Measurements from ENCODE around the gene FILIP1L. TPM values are rescaled to one million over a fixed set of nuclear protein-coding genes. Genes with fewer than 3 reads are reported as not detected.

The FILIP1L gene
- total RNA-seq, 3 donors from 2014 or later: 8.9 to 37.0 (median 17.1) TPM

DNA sequence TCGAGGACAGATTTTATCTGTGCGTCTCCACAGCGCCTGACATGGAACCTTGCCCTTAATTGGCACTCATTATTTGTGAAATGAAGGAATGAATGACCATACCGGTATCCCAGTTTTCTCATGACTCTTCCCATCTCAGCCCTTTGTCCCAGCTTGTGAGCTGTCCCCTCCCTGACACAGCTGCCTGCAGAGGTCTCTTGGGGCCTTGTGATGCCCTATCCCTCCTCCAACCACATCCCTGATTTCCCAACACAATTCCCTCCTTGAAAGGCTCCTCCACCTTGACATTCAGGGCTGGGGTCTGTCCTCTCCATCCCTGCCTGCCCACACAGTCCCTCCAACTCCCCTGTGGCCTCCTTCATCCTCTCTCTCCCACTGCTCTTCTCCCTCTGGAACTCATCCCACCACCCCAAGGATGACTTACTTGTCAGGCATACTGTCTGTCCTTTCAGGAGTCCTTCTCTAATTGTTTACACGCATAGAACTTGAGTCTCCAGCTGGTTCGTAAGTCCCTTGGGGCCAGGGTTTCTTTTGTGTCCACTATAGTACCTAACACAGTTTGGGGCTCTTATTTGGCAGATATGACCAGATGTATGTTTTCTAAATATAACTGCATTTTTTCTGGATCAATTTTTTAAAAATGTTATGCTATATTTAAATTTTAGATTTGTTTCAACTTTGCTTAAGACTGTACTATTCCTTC, 35.6 kb upstream of the FILIP1L start:
- Histone ChIP-seq H3K4me1 (ENCODE audit: low read depth) (no peaks in the 10 kb centered on the region), H3K9me3 (no peaks in the 10 kb centered on the region), H3K36me3 (ENCODE audit: low read depth) (no peaks in the 10 kb centered on the region), H3K4me3 (no peak overlapping the region)
- ATAC-seq: no peak
- DNase-seq: no peak
- TF ChIP-seq, protein P1, sequence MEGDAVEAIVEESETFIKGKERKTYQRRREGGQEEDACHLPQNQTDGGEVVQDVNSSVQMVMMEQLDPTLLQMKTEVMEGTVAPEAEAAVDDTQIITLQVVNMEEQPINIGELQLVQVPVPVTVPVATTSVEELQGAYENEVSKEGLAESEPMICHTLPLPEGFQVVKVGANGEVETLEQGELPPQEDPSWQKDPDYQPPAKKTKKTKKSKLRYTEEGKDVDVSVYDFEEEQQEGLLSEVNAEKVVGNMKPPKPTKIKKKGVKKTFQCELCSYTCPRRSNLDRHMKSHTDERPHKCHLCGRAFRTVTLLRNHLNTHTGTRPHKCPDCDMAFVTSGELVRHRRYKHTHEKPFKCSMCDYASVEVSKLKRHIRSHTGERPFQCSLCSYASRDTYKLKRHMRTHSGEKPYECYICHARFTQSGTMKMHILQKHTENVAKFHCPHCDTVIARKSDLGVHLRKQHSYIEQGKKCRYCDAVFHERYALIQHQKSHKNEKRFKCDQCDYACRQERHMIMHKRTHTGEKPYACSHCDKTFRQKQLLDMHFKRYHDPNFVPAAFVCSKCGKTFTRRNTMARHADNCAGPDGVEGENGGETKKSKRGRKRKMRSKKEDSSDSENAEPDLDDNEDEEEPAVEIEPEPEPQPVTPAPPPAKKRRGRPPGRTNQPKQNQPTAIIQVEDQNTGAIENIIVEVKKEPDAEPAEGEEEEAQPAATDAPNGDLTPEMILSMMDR (IDR thresholded peaks at IDR 0.05): no peak
- intact Hi-C loops (cut with DNase I, micrococcal nuclease): no loop called here

DNA sequence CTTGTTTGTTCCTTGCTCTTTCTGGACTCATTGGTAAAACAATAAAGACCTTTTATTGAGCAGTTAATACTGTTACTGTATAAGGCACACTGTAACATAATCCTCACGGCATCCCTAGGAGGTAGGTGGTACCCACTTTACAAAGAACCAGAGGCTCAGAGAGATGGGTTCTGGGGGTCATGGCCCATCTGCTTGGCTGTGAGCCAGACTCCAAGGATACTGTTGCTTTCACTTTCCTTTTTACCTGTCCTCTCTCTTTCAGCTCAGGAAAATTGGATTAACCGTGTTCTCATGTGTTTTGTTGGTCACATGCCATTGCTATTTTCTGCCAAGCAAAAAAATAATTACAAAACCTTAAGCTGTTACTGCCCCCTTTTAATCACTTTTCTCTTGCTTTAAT, 34.8 kb upstream of the FILIP1L start:
- intact Hi-C loops (cut with DNase I, micrococcal nuclease): no loop called here
- Histone ChIP-seq H3K9me3 (no peaks in the 10 kb centered on the region), H3K4me1 (ENCODE audit: low read depth) (no peaks in the 10 kb centered on the region), H3K36me3 (ENCODE audit: low read depth) (no peaks in the 10 kb centered on the region), H3K4me3 (no peak overlapping the region)
- DNase-seq (no peak), ATAC-seq (no peak)
- TF ChIP-seq, protein P1 (IDR thresholded peaks at IDR 0.05): no peak

DNA sequence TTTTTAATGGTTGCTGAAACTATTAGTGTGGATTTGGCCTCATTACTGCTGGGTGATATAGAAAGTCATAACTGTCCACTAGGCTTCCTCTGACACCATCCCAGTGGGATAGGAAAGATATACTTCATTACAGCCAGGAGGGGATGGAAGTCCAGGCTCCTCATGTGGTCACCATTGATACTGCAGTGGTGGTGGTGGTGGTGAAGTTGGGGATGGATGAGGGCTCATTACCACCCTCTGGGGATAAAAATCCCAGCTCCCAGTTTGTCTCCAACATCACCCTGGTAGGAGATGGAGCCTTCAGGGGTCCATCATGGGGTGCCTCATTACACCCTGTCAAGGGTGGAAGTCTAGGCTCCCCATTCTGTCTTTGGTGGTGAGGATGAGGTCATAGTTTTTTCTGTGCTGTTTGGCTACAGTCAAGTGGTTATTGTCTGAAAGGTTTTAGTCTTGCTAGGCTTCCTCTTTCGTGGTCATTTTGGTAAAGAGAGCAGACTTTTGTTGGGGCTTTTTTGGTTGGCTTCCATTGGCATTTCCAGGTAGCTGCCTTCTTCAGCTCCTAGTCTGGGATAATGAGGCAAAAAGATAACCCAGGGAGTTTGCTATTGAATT, 30.1 kb upstream of the FILIP1L start:
- H3K4me3 ChIP-seq: no peak overlapping the region
- intact Hi-C loops (cut with DNase I, micrococcal nuclease): no loop called here
- DNase-seq: no peak
- no peaks in the 10 kb centered on the region for H3K4me1 ChIP-seq (ENCODE audit: low read depth)
- ATAC-seq: no peak
- peaks cover 6% of the 10 kb centered on the region for H3K9me3 ChIP-seq
- TF ChIP-seq, protein P1 (IDR thresholded peaks at IDR 0.05): no peak
- H3K36me3 ChIP-seq (ENCODE audit: low read depth): no peaks in the 10 kb centered on the region

DNA sequence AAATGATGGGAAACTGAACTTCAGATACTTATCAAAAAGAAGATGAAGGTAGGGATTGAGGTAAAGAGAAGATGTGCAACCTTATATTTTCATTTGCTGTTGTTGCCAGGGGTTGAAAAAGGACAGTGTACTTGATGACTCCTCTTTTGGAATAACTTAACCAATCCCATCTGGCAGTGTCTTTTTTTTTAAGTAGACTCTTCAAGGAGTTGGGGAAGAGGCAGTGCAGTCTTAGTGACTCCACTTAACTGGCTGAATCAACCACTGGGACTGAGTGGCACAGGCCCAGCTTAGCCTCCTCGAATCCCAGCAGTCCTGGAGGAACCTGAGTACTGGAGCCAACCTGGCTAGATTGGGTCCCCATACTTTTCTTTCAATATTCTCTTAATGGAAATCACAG, 27.3 kb upstream of the FILIP1L start:
- no peaks in the 10 kb centered on the region for H3K4me1 ChIP-seq (ENCODE audit: low read depth)
- TF ChIP-seq, protein P1 (IDR thresholded peaks at IDR 0.05): no peak
- ATAC-seq: no peak
- H3K36me3 ChIP-seq (ENCODE audit: low read depth): no peaks in the 10 kb centered on the region
- H3K4me3 ChIP-seq: no peak overlapping the region
- no peak for DNase-seq
- H3K9me3 ChIP-seq: peaks cover 6% of the 10 kb centered on the region
- intact Hi-C loops (cut with DNase I, micrococcal nuclease): no loop called here

DNA sequence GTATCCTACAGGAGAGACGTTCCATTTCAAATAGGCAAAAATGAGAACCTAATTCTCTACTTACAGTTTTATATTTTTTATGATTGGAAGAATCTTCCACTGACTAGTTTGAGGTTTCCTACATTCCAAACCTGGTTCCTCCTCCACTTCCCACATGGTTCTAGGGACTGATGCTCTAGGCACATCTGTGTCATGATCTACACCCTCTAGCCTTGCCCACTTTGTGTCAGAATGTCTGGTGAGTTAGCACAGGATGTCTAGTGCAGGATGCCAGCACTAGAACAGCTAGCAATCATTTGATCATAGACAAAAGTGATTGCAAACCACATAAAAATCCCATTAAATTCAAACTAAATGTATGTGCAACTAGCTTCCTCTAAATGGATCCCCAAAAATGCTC, 26.7 kb upstream of the FILIP1L start:
- H3K4me1 ChIP-seq (ENCODE audit: low read depth): no peaks in the 10 kb centered on the region
- H3K4me3 ChIP-seq: no peak overlapping the region
- intact Hi-C loops (cut with DNase I, micrococcal nuclease): no loop called here
- TF ChIP-seq, protein P1 (IDR thresholded peaks at IDR 0.05): no peak
- peaks cover 6% of the 10 kb centered on the region for H3K9me3 ChIP-seq
- H3K36me3 ChIP-seq (ENCODE audit: low read depth): no peaks in the 10 kb centered on the region
- no peak for DNase-seq
- ATAC-seq: no peak
